Endometrium (tissue), 2 donors: ENCODE measurements around the gene ABI3BP.

Experiments
- FAIRE-seq: peaks from 2 replicates; lab custom pipeline; 2012; peaks lifted over from hg19 to GRCh38; lab: Jason Lieb, UNC
- donor health status: control.
- donor health status: control.

The ABI3BP gene

DNA sequence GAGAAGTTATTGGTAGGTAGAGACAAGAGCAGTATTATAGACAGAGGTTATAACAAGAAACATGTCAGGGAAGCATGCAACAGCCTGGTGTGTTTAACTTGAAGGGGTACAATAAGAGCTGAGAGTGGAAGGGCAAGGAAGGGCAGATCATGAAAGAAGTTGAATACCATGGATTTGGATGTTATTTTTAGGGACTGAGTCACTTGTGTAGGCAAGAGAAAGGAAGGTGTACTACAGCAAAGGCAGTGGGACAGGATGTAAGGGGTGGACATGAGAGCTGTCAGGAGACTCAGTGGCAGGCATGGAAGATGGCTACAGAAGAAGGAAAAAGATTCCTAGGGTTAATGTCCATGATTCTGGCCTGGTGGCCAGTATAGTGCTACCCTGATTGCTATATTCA is 217.6 kb downstream of the ABI3BP start:
- FAIRE-seq, result no peak

DNA sequence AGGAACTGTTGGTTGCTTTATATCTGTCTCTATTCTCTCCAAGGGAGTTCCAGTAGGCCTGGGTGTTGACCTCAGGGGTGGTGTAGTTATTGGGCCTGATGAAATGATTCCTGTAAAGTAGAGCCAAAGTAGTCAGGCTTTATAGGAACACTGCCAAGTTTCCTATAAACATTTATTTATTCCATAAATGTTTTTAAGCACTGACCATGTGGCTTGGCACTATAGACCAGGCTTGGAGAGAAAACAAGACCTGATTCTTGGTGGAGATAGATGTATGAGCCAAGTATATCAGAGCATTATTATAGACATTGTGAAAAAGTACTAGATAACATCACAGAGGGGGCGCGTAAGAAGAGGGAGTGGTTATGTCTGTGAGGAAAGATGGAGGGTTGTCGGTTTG is 218.0 kb downstream of the ABI3BP start:
- no peak for FAIRE-seq

DNA sequence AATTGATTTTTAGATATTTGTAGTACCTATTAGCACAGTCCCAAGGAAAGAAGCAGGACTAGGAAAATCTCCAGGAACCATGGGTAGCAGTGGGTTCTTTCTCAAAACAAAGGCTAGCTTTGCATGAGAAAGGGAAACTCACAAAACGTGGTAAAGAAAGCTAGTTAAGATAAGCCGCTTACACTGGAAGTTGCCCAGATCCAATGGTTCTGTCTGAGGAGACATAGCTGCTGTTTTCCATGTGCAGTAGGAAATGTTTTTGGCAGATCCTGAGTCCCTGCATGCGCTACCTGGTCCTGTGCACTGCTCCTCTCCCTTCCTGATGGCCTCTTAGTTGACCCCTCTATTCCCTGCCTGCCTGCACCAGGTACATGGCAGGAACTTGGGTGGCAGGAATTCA is 223.5 kb downstream of the ABI3BP start:
- FAIRE-seq, result no peak

DNA sequence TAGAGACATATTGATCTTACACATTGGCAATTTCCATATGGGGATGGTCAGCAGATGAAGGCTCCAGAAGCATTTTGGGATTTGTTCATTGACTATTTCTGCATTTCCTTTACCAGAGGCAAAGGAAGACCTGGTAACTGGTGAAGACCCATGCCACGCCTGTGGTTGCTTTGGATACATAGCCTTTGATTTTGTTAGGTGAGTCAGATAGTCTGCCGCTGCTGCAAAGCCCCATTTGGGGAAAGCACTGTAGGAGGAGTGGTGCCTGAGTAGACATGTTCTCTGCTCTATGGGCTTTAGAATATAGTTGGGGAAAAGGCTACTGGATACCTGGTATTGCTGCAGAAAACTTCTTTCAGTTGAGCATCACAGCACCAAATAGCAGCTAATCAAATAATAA is 227.2 kb downstream of the ABI3BP start:
- FAIRE-seq, result no peak

DNA sequence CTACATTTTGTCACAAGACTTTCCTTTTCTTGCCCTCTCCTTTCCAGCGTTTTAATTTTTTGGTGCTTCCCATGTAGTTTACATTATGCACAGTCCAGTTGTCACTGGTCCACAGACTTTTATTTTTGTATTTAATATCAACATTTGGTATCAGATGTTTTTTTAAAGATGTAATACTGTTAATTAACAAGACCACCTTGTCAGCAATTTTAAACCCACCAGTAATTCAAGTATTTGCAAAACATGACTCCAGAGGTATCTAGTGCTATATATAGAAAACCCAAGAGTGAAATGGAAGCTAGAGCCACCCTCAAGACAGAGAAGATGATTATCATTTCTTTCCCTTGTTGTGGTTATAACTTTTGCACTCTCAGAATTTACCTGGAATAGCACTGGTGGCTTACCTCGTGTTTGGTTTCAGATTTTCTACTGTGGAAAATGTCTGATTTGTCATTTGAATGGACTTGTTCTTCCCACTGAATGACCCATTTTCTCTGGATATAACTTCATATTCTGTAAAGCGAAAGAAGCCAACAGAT is 227.7 kb downstream of the ABI3BP start:
- FAIRE-seq, result no peak

DNA sequence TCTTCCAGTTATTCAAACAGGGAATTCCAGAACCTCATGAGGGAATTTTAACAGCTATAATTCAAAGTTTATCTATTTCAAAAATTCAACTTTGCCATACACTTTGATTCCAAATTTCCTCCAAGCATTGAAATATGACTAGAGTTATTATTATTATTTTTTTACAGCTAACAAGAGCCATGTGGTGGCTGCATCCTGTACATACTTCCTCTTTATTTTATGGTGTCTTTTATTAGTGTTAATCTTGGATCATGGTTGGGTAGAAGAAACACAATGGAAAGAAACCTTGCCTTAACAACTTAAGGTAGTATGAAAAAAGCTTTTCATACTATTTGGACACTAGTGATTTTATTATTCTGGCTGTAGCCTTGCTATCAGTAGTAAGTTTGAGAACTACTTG is 231.3 kb downstream of the ABI3BP start:
- no peak for FAIRE-seq

DNA sequence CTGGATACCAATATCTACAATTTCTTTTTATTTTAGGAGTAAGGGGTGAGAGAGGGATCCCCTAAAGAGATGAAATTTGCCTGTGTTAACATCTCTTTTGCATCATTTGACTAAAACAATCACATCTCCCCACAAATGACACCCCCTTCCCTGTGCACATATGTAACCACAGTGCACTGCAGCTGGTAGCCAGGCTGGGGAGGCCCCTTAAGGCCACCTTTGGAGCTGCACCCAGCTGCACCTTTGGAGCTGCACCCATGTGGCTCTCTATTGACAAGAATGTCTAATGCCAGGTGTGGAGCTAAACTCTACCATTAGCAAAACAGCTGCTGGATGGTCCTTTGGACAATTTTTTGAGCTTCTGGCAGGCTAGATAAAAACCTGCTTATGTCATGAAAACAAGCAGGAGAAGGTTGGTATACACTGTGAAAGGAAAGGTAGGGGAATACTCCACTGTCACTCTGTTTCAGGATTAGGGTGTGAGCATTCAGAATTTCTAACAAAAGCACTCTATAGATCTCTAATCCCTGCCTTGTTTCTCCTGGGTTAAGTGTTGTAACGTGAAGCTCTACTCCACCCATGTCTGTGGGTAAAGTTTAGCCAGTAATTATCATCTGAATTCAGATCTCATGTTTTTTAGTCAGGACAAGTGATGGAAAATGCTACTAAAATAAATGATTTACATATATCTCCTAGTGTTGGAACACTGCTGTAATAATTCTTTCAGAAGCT is 231.8 kb downstream of the ABI3BP start:
- FAIRE-seq, result no peak

DNA sequence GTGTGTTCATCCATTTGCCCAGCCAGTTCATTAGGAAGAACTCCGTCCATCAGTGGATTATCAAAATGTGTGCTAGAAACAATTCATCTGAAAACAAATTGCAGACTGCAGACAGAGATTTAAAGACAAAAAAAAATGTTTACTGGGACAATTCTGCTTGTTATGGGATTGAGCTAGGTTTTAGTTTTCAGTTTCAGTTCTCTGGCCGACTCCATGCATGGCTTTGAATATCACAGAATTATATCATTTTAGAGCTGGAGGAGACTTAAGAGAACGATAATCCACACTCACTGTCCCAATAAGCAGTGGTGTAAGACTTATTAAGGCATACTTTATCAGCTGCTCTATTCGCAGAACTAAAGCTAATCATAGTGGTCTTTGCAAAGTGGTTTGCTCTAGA is 232.8 kb downstream of the ABI3BP start:
- FAIRE-seq, result no peak

DNA sequence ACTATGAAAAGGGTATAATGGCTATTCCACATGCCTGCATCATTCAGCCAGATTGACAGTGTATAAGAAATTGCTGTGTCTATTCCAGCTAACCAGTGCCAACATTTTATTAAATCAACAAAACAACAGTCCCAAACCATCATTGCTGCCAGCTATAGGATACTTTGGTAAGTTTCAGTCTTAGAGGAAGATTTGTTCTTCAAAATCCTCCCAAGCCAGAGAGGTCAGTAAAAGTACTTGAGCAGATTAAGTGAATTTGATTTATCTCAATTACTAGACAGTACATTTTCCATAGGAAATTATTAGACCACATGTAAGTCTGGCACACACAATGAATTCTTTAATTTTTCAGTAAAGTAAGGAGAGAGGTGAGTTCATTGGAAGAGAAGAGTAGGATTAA is 233.3 kb downstream of the ABI3BP start:
- FAIRE-seq, result no peak

DNA sequence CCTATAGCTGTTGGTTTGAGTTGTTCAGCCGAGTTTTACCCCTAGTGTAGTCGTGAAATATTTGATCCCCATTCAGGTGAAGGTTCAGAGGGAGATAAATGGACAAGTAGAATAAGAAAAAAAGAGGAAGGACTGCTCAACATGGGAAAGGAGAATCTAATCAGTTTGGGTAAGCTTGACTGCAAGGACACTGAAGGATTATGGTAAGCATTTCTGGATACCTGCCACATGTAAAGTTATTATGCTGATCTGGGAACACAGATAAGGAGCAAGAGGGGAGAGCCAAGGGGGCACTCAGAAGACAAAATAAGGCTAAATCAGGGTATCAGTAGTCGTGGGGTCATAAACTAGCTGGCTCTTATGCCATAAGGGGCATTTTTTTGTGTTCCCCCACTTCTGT is 234.1 kb downstream of the ABI3BP start:
- FAIRE-seq, result no peak

DNA sequence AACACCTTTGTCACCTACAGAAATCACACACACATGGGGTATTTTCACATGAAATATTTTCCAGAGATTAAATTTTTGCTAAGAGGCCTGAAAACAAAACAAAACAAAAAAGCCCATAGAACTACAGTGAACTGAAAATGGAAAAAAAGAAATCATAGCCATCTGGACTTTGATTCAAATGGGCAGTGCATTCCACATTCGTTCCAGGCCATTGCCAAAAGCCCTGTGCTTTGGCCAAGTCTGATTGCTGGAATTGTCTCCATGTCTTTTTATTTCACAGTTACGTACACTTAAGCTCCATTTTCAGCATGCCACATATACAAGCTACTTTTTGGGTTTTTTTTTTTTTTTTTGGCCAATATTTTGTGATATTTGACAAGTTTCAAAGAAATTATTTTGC is 236.8 kb downstream of the ABI3BP start:
- FAIRE-seq, result no peak

DNA sequence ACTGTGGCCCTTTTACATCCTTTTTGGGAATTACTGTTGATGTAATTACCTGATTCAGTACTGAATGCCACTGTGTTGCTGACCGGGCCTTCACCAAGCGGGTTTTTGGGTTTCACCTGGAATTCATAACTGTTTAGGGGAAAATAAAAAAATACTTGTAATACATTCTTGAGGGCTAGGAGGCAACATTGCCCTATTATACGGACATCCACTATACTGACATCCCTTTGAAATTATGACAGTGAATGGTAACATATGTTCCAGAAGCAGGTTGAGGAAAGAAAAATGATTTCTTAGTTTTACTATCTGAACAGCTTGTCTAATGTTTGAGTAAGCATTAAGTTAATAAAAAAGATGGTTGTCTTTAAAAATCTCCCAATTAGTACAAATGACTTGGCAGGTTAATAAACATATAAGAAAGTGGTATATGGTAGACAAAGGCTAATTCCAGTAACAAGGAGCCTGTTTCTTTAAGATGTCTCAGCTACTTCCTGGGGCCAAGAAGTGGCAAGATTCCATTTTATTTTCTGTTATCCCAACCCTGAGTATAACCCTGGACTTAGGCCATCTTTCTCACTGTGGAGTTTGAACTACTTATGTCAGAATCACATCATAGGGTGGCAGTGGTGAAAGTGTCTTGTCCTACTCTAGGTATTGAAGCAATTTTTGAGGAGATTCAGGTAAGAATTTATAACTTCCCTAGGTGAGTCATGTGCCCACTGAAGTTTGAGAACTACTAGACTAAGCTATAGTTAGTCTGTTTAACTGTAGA is 238.5 kb downstream of the ABI3BP start:
- no peak for FAIRE-seq

DNA sequence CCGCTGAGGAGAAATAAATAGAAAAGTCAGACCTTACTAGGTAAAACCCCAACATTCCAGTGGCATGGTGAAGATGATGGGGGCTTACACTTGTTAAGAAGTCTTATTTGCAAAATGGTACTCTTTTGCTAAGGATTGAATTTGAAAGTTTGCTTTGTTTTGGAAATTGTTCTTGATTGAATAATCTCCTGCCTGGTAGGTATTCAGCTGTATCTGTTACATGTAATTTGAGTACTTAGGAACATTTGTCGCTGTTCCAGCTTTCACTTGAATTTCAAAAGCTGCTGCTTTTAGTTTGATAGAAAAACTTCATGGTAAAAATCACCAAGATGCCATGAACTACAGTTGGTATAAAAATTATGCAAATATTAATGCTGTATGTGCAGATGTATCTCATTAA is 239.4 kb downstream of the ABI3BP start:
- no peak for FAIRE-seq

DNA sequence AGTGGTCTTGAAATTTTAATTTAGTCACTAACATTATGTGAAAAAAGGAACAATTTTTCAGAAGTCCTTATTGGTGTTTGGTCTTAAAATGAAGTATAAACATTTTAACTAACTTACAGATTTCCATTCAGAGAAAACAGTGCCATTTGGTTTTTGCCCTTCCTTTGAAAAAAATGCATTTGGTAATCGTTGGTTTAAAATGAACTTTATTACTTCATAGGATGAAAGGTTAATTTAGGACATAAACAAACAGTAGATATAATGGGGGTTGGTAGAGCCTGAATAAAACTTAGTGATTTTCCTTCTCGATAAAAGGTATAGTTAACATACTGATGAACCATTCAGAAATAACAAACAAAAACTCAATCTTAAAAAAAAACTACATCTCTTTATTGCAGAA is 244.3 kb downstream of the ABI3BP start:
- no peak for FAIRE-seq

DNA sequence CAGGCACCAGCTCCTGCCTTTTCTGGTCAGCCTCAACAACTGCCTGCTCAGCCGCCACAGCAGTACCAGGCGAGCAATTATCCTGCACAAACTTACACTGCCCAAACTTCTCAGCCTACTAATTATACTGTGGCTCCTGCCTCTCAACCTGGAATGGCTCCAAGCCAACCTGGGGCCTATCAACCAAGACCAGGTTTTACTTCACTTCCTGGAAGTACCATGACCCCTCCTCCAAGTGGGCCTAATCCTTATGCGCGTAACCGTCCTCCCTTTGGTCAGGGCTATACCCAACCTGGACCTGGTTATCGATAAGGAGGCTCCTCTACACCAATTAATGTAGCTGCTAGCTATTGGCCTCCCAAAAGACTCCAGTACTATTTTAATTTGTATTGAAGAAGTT is 245.0 kb downstream of the ABI3BP start:
- no peak for FAIRE-seq

DNA sequence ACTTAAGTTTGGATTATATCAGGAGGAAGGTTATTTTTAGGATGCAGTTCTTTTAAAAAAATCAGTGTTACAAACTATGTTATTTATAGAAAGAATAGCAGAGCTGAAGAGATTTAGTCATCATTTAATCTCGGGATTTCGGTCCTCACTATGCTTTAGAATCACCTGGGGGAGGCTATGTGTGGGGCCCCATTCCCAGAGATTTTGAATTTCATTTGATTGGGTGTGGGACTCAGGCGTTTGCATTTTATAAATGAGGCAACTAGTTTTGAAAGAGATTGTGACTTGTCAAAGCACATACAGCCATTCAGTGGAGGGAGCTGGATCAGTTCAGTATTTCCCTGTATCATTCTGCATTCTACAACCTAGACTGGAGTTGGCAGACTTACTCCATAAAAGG is 247.1 kb downstream of the ABI3BP start:
- FAIRE-seq, result no peak

DNA sequence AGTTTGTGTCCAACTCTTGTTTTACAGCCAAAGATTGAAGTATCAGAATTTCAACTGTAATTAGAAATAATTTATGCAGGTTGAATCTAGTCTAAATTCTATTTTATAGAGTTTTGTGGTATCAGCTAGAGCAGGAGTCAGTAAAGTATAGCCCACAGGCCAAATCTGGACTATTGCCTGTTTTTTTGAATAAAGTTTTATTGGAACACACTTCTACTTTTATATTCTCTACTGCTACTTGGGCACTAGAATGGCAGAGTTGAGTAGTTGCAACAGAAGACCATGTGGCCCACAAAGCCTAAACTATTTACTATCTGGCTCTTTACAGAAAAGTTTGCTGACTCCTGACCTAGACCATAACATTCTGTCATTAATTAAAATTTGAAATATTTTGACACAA is 247.6 kb downstream of the ABI3BP start:
- FAIRE-seq, result no peak

DNA sequence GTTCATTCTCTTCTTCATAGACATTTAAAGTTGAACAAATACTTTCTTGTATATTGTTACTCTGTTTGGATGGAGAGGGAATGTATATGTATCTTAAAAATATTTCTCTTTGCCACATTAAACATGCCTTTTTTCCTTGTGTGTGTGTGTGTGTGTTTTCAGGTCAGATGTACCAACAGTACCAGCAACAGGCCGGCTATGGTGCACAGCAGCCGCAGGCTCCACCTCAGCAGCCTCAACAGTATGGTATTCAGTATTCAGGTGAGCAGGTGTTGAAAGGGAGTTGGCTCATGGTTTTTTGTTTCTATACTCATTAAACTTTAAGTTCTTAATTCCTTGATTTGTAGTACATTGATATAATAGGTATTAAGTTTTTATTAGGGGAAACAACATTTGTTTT is 248.6 kb downstream of the ABI3BP start:
- FAIRE-seq, result no peak

DNA sequence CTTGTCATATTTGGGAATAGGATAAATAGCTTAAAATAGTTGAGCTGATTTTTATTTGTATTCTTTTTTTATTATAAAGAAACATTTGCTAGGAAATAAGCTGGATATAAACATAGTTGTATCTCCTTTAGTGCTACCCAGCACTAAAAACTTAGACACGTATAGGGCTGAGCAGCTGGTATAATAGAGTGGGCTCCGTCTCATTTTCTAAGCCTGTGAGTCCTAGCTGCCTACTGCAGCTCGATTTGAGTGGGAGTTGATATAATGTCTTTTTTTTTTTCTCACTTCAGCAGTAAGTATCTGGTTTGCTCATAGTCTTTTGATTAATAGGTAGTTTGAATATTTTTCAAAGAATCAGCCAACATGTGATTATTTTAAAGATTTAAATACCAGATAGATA is 249.7 kb downstream of the ABI3BP start:
- no peak for FAIRE-seq

DNA sequence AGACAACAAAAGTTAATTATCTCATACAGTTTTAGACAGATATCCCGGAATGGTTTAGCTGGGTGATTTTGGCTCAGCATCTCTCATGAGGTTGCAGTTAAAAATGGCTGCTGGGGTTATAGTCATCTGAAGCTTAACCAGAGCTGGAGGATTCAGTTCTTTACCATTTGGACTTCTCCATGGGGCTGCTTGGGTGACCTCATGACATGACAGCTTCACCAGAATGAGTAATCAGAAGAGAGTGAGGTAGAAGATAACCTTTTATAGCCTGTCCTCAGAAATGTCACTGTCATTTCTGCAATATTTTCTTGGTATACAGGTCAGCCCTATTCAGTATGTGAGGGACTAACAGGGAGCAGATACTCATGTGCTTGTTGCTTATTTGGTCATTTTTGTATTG is 253.0 kb downstream of the ABI3BP start:
- FAIRE-seq, result no peak

DNA sequence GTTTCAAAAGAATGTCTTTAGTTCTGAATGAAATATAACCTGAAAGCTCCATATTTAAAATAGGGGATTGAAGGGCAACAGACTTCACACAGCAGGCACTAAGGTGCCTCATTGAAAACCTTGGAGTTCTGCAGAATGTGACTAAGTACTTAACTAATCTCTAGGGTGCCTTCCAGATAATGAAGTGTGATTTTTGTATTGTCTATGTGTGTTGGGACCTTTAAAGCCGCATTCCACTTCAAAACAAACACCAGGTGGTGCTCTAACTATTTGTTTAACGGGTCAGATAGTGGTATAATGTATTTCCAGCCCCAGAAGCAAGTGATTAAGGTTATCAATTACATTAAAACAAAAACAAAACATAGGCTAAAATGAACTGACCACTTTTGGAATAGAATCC is 255.9 kb downstream of the ABI3BP start:
- FAIRE-seq, result no peak

DNA sequence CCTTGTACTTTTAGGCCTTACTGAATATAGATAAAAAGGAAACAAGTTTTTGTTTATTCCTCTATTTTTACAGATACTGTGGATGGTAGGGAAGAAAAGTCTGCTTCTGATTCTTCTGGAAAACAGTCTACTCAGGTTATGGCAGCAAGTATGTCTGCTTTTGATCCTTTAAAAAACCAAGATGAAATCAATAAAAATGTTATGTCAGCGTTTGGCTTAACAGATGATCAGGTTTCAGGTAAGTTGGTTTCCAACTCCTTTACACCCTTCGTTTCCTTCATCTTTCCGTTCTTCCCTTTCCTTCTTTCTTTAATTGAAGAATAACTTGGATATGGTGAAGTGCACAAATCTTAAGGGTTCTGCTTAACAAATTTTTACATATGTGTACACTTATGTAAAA is 260.8 kb downstream of the ABI3BP start:
- no peak for FAIRE-seq

DNA sequence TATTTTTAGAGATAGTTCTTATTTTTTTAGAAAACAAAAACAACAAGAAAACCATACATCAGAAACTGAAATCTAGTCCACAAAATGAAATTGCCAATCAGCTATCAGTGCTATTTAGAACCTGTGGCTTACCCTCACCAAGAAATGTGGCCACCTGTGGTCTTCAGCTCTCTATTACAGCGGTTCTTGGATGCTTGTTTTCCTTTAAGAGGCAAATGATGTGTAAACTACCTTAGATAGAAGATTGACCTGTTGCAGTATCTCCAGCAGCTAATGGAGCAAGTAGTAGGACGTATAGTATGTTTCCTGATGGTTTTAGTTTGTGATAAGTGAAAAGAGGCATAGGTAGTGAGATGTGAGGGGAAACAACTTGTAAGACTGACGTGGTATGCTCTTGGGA is 262.7 kb downstream of the ABI3BP start:
- FAIRE-seq, result no peak

DNA sequence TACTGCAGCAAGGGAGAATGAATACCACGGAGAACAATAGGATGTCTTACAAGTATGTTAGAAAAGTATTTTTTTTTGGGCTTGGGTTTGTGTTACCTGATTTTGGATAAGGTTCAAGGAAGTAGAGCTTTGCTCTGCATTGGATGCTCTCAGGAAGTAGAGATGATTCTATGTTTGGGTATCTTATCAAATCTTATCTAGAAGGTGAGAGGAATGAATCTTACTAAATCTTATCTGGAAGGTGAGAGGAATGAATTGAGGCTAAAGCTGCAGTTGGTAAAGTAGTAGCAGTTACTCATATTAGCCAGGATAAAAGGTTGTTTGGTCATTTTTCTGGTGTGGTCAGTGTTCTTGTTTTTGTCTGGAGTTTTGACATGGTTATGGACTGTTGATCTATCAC is 266.5 kb downstream of the ABI3BP start:
- FAIRE-seq, result no peak
